K562 (cell line): ENCODE measurements around the gene FRMD5. TPM values are rescaled to one million over a fixed set of nuclear protein-coding genes. Genes with fewer than 3 reads are reported as not detected.

Source experiments
- BCL6 ChIP-seq: fragments of 250-450 bp; sonication (Bioruptor Pico); IDR thresholded peaks from 2 replicates; pipeline ENCODE4 v1.4.0; 2020
- CBX2 ChIP-seq: fragments of 200-600 bp; sonication (generic); IDR thresholded peaks from one replicate; pipeline ENCODE4 v1.6.1; 2012; ENCODE audit warnings: mild to moderate bottlenecking, low read length, inconsistent platforms; ENCODE audit not compliant: insufficient read depth, poor library complexity, severe bottlenecking
- CBX8 ChIP-seq: fragments of 200-600 bp; sonication (generic); IDR thresholded peaks from 2 replicates; pipeline ENCODE4 v1.6.1; 2012; ENCODE audit warnings: borderline replicate concordance, mixed run types, low read depth, mild to moderate bottlenecking, moderate library complexity, mixed read lengths, low read length, control low read depth, inconsistent platforms; ENCODE audit not compliant: poor library complexity, severe bottlenecking; ENCODE audit errors: extremely low read depth
- HBP1 ChIP-seq: fragments of 450-650 bp; formaldehyde crosslinking; IDR thresholded peaks from 2 replicates; pipeline ENCODE4 v1.4.0; 2022; ENCODE audit warnings: missing genetic modification characterization
- HNRNPUL1 ChIP-seq: fragments of 200-400 bp; formaldehyde crosslinking; IDR thresholded peaks from 2 replicates; pipeline ENCODE4 v1.6.1; 2017; ENCODE audit warnings: low read length
- KLF13 ChIP-seq: fragments of 450-650 bp; IDR thresholded peaks from 2 replicates; pipeline ENCODE4 v1.6.1; 2016; ENCODE audit warnings: missing genetic modification characterization, low read depth, mild to moderate bottlenecking, missing compliant biosample characterization, moderate library complexity, borderline replicate concordance
- NFE2 ChIP-seq: IDR thresholded peaks from 2 replicates; pipeline ENCODE4 v1.6.1; 2014; ENCODE audit warnings: antibody characterized with exemption, low read depth
- NRF1 ChIP-seq, 2 experiments: fragments of 450-650 bp; IDR thresholded peaks in 1 of 2; conservative IDR thresholded peaks in 1 of 2; 2 replicates each; pipeline ENCODE4 v1.6.1; 2014; ENCODE audit warnings: mild to moderate bottlenecking in 2 of 2
- PATZ1 ChIP-seq: fragments of 250-450 bp; sonication (Bioruptor Pico); IDR thresholded peaks from 2 replicates; pipeline ENCODE4 v1.5.0; 2020; ENCODE audit warnings: mild to moderate bottlenecking, borderline replicate concordance
- PHF8 ChIP-seq: fragments of 200-600 bp; sonication (generic); IDR thresholded peaks from 2 replicates; pipeline ENCODE4 v1.6.1; 2012; ENCODE audit warnings: mixed run types, mild to moderate bottlenecking, inconsistent platforms, low read length, moderate library complexity, borderline replicate concordance
- PPARD ChIP-seq: fragments of 250-450 bp; sonication (Bioruptor Pico); IDR thresholded peaks from 2 replicates; pipeline ENCODE4 v1.8.0; 2022; ENCODE audit warnings: inconsistent platforms, mild to moderate bottlenecking, moderate library complexity
- PTBP1 ChIP-seq: fragments of 200-400 bp; formaldehyde crosslinking; IDR thresholded peaks from 2 replicates; pipeline ENCODE4 v1.6.1; 2017; ENCODE audit warnings: low read depth, low read length
- RFX5 ChIP-seq: IDR thresholded peaks from 2 replicates; pipeline ENCODE4 v1.6.1; 2011; ENCODE audit warnings: low read depth, mild to moderate bottlenecking, improper control_type of control experiment, low read length
- SMAD2 ChIP-seq: fragments of 150-350 bp; IDR thresholded peaks from 2 replicates; pipeline ENCODE4 v1.6.1; 2014; ENCODE audit warnings: low read depth, mild to moderate bottlenecking, low read length
- SMC3 ChIP-seq: conservative IDR thresholded peaks from 2 replicates; pipeline ENCODE4 v1.6.1; 2011; ENCODE audit warnings: low read depth, low read length, improper control_type of control experiment; ENCODE audit not compliant: insufficient read depth
- STAG1 ChIP-seq: sonication (generic); formaldehyde crosslinking; IDR thresholded peaks from 2 replicates; pipeline ENCODE4 v1.5.0; 2020; ENCODE audit warnings: missing genetic modification reagents, borderline replicate concordance
- ZBTB17 ChIP-seq: fragments of 450-650 bp; formaldehyde crosslinking; IDR thresholded peaks from 2 replicates; pipeline ENCODE4 v1.4.0; 2020; ENCODE audit warnings: mild to moderate bottlenecking
- ZBTB43 ChIP-seq: sonication (generic); formaldehyde crosslinking; IDR thresholded peaks from 2 replicates; pipeline ENCODE4 v1.8.0; 2023; ENCODE audit warnings: mild to moderate bottlenecking, missing genetic modification reagents
- ZNF23 ChIP-seq: fragments of 250-450 bp; sonication (Bioruptor Pico); IDR thresholded peaks from 2 replicates; pipeline ENCODE4 v1.4.0; 2020; ENCODE audit warnings: mild to moderate bottlenecking
- ZNF347 ChIP-seq: fragments of 450-650 bp; formaldehyde crosslinking; IDR thresholded peaks from 2 replicates; pipeline ENCODE4 v1.4.0; 2020; ENCODE audit warnings: low read depth, mild to moderate bottlenecking, moderate library complexity
- ZNF551 ChIP-seq: fragments of 250-450 bp; sonication (Bioruptor Pico); IDR thresholded peaks from 2 replicates; pipeline ENCODE4 v1.5.0; 2021; ENCODE audit warnings: mild to moderate bottlenecking, moderate library complexity
- polyA plus RNA-seq, 8 experiments: library from polyadenylated mRNA; depleted of rRNA in 4 of 8; stranded (reverse) in 5 of 8; unstranded in 3 of 8; fragments of >200 nt; fragmentation: Nextera tagmentation in 2 of 8; fragmentation: Illumina TruSeq in 1 of 8; extraction: Ambion mirVana in 2 of 8; extraction: Trizol in 1 of 8; gene quantifications; 2 replicates each; pipeline versions ENCODE4 v1.2.1 to v1.2.3, GENCODE V29; 2011 to 2014; ENCODE audit warnings: inconsistent platforms in 1 of 8, missing spikeins in 1 of 8
- total RNA-seq, 7 experiments: library from RNA; depleted of rRNA in 6 of 7; stranded (reverse); fragments of >200 nt in 6 of 7; fragmentation: Illumina TruSeq in 2 of 7; extraction: Trizol in 2 of 7; gene quantifications; 2 replicates each; pipeline versions ENCODE4 v1.2.1 to v1.2.3, GENCODE V29; 2011 to 2021; ENCODE audit warnings: low replicate concordance in 1 of 7
- TF ChIP-seq, protein P1 (sequence below): fragments of 450-650 bp; IDR thresholded peaks from 2 replicates; pipeline ENCODE4 v1.6.1; 2017; ENCODE audit warnings: mild to moderate bottlenecking, moderate library complexity

FRMD5 gene
- total and polyA plus RNA-seq, 9 of the 15 experiments (the other 6 are each of a cell fraction or from before 2014, with no cell fraction given), result 0.13 to 0.38 TPM; not detected in 7

GRCh38 chr15:43826508-43827341 lies 368.3 kb downstream of the FRMD5 start, which contains the start of gene WDR76 (continued):
- TF ChIP-seq HNRNPUL1 (no peak), ZBTB17 (CRISPR knock-in tag) (no peak; the same call in 1 of the 2 replicates), PHF8 (peak; percentile 84), BCL6 (CRISPR knock-in tag) (no peak), HBP1 (CRISPR knock-in tag) (no peak), ZNF23 (CRISPR knock-in tag) (no peak), SMAD2 (no peak), PATZ1 (CRISPR knock-in tag) (no peak), ZNF347 (CRISPR knock-in tag) (no peak), PTBP1 (no peak), KLF13 (tag) (no peak), SMC3 (no peak), ZNF551 (CRISPR knock-in tag) (no peak), RFX5 (no peak), CBX2 (no peak), STAG1 (no peak), PPARD (no peak), ZBTB43 (CRISPR knock-in tag) (peak; percentile 88; the same call in 1 of the 2 replicates), NRF1 (conservative IDR thresholded peaks at IDR 0.05 in 1 of 2, IDR thresholded peaks at IDR 0.05 in 1 of 2) (peak; percentile 71 to 72), CBX8 (no peak), NFE2 (no peak)
- TF ChIP-seq, protein P1, sequence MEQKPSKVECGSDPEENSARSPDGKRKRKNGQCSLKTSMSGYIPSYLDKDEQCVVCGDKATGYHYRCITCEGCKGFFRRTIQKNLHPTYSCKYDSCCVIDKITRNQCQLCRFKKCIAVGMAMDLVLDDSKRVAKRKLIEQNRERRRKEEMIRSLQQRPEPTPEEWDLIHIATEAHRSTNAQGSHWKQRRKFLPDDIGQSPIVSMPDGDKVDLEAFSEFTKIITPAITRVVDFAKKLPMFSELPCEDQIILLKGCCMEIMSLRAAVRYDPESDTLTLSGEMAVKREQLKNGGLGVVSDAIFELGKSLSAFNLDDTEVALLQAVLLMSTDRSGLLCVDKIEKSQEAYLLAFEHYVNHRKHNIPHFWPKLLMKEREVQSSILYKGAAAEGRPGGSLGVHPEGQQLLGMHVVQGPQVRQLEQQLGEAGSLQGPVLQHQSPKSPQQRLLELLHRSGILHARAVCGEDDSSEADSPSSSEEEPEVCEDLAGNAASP, result no peak
